ENCODE data around the gene CTRB1.
"Not testable (repeated sequence)": the region's sequence is repeated elsewhere in the genome, so short reads cannot be mapped to it uniquely, and the experiment has no call there.

The CTRB1 gene

DNA sequence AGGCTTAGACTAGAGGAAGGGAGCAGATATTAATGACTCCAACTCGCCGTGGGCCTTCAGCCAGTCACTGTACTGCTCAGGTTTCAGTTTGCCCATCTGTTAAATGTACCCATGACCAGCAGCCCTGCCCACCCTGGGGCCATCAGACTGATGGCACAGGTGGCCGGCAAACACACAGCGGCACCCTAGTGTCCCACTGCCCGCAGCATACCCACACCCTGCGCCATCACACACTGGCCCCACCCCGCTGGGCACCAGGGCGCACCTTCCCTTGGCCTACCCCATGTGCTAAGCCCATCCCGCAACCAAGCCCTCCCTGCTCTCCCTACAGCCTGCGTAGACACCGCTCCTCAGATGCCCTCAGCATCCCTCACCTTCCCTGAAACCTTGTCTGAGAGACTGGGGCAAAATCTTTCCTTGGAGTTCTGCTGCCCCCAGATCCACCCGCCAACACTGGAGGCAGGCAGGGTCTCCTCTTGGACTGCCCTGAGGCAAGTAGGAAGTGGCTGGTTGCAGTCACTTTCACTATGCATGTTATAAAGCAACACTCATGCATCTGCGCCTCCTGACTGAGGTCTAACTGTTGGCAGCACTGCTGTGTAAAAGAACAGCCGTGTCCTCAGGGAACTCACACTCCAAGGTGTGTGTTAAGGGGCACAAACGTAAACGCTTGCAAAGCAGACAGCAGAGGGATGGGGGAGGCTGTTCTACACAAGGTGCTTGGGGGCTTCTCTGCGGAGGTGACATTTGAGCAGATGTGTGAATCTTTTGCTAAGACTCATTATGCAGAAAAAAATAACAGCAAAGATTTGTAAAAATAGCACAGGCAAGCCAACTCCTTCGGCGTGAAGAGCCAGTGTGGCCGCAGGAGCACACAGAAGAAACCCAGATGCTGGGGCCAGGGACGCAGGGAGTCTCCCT lies 39.4 kb downstream of the CTRB1 start:
- DNase-seq: no peak

DNA sequence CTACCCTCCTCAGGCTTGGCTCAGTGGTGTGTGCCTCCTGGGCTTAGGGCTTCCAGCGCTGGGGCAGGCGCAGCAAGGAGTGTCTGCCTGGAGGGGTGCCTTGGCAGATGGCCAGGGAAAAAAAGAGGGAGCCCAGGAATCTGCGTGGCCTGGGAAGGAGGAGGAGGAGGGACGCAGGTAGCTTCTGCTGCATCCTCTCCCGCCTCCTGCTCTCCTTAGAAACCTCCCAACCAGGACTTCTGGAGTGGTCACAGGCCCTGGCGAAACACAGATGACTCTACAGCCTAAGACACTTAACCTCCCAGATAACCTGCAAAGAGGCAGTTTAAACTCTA lies 40.0 kb downstream of the CTRB1 start:
- no peak for DNase-seq

DNA sequence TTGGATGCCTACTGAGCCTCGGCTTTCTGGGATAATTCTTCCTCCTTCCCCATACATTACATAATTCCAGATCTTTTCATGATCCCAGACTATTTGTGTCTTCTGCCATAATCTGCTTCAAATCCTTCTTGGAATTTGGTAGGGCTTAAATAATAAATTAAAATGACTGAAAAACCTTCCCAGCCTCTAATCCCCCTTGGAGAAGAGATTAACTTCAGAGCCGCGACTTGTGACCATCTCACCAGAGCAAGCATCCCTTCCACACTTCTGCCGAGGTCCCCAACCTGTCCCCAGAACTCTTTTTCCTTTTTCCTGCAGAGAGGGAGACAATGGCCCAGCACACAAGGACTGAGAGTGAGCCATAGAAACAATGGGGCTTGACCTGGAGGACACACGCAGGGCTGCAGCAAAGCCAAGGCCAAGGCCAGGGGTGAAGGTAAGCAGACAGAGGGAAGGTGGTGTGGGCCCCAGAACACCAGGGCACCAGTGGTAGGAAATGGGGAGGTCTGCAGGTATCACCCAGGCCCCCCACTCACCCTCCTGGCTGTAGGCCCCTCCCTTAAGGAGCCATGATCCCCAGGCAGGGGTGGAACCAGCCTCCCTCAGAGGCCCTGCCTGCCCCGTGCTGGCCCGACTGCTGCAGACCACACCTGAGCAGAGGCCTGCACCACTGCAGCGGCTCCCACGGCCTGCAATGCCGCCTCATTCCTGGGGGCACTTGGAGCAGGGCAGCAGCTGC lies 42.2 kb downstream of the CTRB1 start:
- no peak for DNase-seq

DNA sequence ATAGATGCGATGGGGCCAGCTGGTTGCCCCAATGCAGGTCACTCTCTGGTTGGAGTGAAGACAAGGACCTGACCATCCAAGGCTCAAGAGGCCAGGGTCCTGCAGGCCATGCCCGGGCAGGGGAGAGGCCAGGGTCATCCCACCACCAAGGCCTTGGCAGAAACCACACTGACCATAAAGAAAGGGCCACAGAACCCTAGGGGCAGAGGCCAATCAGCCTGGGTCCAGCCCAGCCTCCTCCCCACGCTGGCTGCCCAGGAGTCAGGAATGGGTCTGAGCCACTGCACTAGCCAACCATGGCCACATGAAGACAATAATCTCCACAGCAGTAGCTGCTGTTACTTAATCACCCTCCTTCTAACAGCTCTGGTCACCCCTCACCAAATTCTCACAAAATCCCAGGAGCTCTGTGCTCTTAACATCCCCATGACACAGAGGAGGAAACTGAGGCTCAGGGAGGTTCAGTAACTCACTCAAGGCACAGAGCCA lies 42.8 kb downstream of the CTRB1 start:
- no peak for DNase-seq

DNA sequence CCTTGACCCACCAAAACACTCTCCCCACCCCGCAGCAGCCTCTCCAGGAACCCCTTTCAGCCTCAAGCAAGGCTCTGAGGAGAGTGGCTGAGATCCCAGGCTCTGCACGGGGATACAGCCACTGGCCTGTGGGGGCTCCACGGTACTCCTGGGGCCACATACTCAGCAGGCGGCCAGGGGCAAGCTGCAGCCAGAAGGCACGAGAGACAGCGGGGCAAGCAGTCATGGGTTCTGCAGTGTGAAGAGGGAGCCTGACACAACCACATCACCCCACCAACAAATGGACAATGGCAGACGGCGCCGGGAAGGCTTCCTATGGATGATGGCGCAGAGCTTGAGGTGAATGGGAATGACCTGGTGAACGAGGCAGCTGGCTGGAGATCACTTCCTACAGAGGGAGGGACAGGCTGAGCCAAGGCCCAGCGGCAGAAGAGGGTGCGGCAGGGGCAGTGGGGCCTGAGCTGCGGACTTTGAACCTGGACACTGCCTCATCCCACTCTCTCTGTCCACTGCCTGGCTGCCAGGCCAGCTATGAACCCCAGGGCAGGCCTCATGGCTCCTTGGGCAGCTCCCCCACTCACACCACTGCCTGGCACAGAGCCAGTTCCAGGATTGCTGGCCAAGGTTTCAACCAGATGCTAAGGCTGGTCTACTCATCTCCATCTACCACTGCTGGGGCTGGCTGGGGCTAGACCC lies 43.5 kb downstream of the CTRB1 start:
- no peak for DNase-seq

DNA sequence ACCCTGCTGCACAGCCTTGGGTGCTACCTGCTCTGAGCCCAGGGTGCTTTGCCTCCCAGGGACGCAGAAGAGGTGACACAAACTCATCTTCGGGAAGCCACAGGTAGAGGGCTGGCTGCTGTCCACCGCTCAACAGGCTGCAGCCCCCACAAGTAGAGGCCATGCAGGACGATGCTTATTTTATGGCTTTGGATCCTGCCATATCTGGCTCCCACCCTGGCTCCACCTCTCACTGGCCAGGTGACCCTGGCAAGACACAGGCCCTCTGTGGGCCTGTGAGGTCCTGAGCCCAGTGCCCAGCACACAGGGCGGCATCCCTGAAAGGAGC lies 44.0 kb downstream of the CTRB1 start:
- no peak for DNase-seq

DNA sequence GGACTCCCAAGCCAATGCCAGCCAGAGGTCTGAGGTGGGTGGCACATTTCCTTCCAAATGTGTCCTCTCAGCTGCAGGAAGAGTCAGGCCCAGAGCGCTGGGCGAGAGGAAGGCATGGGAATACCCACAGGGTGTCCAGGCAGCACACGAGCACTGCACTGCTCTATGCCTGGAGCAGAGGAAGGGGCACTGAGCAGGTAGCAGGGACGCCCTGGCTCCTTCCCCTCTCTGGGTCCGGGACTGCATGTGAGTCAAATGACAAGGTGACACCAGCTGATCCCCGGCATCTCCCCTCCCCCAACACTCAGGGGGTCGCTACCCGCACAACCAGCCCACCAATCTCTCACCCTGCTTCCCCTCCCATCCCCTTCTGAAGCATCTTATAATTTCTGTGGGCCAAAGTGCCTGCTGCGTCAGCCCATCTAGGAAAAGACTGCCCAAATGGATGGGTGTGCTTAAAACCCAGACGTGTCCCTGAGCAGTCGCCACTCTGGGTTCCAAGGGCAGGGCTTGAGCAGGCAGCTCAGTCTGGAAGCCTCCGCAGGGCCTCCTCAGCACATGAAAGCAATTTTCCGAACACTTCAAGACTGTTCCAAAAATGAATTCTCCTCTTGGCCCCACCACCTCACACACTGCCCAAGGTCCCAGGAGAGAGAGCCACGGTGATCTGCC lies 44.6 kb downstream of the CTRB1 start:
- DNase-seq: no peak

DNA sequence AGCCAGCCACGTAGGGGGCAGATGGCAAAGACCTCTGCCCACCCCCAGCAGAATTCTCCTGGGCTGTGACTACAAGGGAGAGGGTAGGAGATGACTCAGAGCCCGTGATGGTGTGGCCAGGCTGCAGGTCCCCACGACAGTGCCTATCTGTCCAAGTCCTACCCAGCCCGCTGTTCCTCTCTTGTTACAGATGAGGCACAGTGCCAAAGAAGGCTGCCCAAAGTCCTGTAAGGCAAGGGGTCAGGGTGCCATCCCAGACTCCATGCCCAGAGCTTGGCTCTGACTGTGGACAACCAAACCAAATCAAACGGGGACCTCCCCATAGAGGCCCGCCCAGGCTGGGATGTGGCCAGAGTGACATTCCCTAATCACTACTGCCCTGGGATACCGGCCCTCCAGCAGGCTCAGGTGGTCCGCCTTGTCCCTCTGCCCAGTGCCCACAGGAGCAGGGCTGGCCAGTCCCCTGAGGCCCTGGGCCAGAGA lies 45.2 kb downstream of the CTRB1 start:
- peak; percentile 59 for DNase-seq

DNA sequence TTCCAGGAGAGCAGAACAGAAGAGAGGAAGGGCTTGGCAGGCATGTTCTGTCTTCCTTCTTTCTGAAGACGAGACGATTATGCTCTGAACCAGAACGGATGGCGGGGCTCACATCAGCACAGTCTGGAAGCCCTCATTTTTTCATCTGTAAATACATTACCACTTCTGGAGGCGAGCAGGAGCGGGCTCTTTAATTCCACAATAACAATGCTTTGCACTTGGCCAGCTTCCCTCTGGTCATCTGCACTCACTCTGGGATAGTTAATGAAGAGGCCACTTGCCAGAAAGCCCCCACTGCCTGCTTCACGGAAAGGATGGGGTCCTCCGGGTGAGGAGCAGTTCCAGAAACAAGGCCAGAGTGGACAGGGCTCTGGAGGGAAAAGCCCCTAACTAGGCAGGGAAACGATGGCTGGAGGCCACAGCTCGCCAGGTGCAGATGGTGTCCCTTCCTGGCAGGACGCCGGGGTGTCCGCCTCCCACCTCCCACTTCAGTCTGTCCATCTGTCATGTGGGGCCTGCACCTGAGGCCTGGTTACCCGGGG lies 45.7 kb downstream of the CTRB1 start:
- DNase-seq: no peak

DNA sequence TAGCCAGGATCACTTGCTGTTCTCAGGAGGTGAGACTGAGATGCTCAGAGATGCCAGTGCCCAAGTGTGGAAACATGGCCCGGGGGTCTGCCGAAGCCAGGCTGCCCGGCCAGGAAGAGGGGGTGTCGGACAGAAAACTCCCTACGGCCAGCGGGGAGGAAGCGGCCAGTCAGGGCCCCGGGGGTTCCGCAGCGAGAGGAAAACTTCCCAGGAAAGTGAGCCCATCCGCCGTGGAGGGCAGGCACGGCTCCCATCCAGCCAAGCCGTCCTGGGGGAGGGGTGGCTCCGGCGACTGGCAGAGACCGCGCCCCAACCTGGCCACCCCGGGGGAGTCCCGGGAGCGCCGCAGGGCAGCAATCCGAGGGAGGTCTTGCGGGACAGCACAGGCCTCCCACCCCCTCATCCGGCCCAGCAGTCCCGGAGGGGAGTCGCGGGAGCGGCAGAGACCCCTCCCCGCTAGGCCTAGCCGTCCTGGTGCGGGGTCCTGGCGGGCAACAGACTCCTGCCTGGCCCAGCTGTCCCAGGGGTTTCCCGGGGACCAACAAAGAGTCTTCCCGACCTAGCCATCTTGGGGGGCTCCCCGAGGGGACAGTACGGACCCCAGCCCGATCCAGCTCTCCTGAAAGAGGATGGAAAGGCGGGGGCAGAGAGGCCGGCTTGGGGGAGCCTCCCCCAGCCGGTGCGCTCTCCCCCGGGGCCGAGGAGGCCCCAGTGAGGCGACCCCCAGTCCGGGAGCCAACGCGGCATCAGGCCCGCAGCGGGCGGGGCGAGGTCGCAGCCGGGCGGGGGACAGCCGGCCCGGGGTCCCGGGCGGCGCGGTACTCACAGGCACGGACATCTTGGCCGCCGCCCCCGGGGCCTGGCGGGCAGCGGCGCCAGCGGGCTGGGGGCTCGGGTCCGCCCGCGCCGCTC lies 46.5 kb downstream of the CTRB1 start:
- DNase-seq: no peak

DNA sequence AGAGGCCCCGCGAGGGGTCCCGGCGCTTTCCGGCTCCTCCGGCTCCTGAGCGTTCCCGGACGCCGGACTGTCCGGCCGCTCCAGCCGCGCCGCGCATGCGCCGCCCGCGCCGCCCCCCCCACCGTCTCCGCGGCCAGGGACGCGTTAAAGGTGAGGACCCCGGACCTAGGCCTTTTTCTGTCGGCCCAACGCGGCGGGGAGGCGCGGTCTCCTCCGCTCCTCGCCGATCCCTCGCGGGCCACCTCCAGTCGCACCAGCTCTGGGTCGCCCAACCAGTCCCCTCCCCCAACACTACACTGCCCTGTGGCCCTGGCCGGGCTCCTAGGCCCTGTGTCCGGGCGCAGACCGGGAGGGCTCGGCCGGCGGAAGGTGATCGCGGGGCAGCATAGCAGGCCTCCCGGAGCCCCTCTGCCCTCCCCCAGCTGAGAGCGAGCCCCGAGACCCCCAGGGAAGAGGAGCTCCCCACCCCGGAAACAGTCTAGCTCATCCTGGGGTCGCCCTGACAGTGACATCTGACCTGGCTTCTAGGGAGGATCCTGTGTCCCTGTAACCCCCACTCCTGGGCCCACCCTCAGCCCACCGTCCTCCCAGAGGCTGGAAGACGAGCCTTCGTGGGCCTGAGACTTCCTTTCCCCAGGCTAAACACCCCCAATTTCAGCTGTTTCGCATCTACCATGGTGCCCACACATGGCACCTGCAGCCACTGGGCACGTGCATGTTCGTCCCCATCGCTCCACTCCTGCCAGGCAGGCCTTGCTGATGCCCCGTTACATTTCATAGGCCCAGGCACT lies 47.3 kb downstream of the CTRB1 start:
- DNase-seq: peak; percentile 80

DNA sequence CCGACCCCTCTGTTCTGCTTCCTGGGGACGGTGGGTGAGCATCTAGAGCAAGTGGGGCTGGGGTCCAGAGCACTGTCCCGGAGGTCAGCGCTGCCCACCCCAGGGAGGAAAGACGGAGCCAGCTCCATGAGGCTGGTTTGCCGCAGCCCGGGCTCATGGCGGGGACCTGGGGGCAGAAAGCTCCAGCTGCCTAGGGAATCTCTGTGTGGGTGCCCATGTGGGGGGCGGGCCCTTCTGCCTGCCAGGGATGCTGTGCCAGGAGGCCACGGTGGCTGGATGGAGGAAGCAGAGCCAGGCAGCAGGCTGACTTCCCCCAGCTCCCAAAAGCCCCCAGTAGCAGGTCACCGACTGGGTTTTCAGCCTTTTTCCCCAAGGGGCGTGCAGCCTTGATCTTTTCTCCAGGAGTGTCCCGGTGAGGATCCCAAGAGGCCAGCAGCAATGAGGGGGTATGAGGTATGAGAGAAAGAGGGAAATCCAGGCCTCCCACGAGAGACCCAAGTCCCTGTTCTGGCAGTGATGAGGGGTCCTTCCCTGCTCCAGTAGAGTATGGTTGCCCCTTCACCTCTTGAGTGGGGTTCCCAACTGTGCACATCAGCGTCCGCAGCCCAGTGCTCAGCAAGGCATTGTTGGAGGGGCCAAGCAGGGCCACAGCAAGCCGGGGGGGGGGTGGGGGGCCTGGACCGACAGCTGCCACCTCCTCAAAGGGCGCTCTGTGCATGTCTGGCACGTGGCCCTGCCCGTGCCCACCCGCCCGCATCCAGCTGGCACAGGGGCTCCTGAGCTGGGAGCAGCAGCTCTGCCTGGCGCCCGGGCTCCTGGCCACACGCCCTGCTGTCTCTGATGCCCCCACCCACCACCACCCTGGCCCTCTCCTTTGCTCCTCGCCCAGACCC lies 48.2 kb downstream of the CTRB1 start:
- DNase-seq: no peak

DNA sequence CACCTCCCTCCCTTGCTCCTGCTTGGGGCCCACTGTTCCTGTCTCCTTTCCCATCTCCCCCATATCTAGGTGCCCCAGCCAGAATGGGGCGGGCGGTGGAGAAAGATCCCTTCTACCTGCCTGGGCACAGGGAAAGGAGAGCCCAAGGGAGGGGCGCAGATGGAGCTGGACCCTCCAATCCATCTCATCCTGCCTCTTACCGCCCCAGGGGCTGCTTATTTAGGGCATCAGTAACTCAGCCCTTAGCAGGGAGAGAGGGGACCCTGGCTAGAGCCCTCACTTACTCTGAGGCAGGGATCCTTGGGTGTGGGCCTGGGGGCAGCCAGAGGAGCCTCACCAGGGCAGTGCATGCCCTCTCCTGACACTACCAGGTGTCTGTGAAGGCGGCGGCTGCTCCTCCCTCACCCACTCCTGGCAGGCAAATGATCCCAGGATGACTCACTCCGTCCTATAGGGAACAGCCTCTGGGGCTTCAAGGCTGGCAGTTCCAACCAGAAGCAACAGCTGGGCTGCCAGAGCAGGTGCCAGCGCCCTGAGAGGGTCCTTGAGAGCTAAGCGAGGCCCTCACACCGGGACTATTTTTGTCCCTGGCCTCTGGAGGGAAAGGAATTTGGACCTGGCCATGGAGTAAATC lies 49.0 kb downstream of the CTRB1 start:
- DNase-seq: peak; percentile 63

DNA sequence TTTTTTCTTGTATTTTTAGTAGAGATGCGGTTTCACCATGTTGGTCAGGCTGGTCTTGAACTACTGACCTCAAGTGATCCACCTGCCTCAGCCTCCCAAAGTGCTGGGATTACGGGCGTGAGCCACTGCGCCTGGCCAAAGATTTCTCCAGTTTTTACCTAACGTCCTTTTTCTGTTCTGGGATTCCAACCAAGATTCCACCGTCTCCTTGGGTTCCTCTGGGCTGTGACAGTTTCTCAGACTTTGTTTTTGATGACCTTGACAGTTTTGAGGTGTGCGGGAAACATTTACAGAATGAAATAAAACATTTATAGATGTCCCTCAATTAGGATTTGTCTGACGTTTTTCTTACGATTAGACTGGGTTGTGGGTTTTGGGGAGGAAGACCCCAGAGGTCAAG lies 50.6 kb downstream of the CTRB1 start:
- not testable (repeated sequence) for DNase-seq

DNA sequence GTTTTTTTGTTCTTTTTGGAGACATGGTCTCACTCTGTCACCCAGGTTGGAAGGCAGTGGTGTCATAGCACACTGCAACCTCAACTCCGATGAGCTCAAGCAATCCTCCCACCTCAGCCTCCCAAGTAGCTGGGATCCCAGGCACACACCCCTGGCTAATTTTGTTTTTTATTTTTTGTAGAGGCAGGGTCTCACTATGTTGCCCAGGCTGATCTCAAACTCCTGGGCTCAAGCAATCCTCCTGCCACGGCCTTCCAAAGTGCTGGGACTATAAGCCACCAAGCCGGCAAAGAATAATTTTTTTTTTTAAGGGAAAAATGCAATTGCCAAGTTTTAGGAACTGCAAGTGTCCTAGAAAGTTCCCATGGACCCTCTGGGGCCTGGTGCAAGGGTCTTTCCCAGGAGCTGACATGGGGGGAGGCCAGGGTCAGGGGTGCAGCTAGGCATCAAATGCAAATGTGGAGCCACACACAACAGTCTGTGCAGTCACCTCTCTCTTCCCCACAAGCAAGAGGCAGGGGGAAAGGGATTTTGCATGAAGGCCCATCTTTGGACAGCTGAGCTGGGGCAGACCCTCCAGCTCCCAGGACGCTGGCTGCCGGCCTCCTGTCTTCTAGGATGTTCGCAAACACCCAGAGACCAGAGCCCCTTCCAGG lies 52.8 kb downstream of the CTRB1 start:
- no peak for DNase-seq

DNA sequence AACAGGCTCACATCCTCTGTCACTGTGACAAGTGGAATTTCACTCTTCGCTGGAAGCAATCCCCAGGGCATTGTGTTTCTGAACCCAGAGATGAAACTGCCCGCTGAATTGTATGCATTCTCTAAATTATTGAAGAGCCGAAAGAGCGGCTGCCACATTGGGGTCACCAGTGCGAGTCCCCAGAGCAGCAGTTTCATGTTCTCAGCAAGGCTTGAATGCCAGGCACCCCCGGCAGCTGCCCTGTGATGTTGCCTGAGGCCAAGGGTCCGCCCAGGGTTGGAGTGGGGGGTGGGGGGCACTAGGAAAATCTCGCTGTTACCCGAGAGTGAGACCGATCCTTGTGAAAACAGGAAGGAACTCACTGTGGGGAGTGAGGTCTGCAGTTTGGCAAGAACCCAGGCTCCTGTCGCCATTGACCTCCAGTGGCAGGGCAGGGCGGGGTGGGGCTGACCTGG lies 53.3 kb downstream of the CTRB1 start:
- DNase-seq: peak; percentile 65

DNA sequence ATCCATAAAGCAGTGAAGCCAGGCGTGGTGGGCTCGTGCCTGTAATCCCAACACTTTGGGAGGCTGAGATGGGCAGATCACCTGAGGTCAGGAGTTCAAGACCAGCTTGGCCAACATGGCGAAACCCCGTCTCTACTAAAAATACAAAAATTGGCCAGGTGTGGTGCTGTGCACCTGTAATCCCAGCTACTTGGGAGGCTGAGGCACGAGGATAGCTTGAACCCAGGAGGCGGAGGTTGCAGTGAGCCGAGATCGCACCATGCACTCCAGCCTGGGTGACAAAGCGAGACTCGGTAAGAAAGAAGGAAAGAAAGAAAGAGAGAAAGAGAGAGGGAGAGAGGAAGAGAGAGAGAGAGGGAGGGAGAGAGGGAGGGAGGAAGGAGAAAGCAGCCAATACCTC lies 53.8 kb downstream of the CTRB1 start:
- not testable (repeated sequence) for DNase-seq
